Measurements from ENCODE around the gene UBL7. TPM values are rescaled to one million over a fixed set of nuclear protein-coding genes. Genes with fewer than 3 reads are reported as not detected.
A peak's percentile ranks its signal among the peaks of the same experiment; 100 is the strongest.
"Not testable (repeated sequence)": the region's sequence is repeated elsewhere in the genome, so short reads cannot be mapped to it uniquely, and the experiment has no call there.

Gene UBL7
- total RNA-seq, 2 experiments from 2014 or later = 14.3 to 17.1 TPM

- CTCF ChIA-PET = interaction anchor here (0.9 to 2.0 kb wide), 2 partner anchors 79 to 159 kb away, joined by 3 to 7 read pairs; partner anchors contain the start of gene ARID3B
- POLR2A ChIA-PET = interaction anchor here (1.0 to 1.7 kb wide), 2 partner anchors 10 to 79 kb away, joined by 4 to 11 read pairs; partner anchors contain the start of gene ARID3B
- peaks cover 53% of the 10 kb centered on the region for H3K4me1 Mint-ChIP-seq (ENCODE audit: low read depth)
- Histone ChIP-seq H3K9me3 (ENCODE audit: control insufficient read depth in 1 of 2, insufficient read depth in 1 of 2, low read length in 2 of 2) (no peaks in the 10 kb centered on the region), H3K36me3 (ENCODE audit: insufficient read depth, low read length) (peaks cover 10% of the 10 kb centered on the region), H3K4me1 (ENCODE audit: insufficient read depth, low read length) (peaks cover 19% of the 10 kb centered on the region), H3K27ac (ENCODE audit: low read depth in 1 of 2, low read length in 2 of 2) (no peak overlapping the region), H3K27me3 (ENCODE audit: control insufficient read depth in 1 of 2, insufficient read depth in 2 of 2, low read length in 2 of 2) (no peaks in the 10 kb centered on the region), H3K4me3 (ENCODE audit: low read length) (peak overlapping the region; percentile 92)
- no peaks in the 10 kb centered on the region for H3K9me3 Mint-ChIP-seq
- no peak for DNase-seq
- H3K27me3 Mint-ChIP-seq = no peaks in the 10 kb centered on the region
- H3K36me3 Mint-ChIP-seq (ENCODE audit: low read depth) = peaks cover 43% of the 10 kb centered on the region
- TF ChIP-seq CTCF (IDR thresholded peaks at IDR 0.05) = no peak
- peak overlapping the region; percentile 84 for H3K27ac Mint-ChIP-seq
- peak overlapping the region; percentile 97 for H3K4me3 Mint-ChIP-seq
- intact Hi-C loops (cut with DNase I, micrococcal nuclease) = loop anchor here (1.0 to 10.0 kb wide), 9 partner anchors 78 to 1680 kb away; partner anchors contain the start of genes ADPGK (in 1 of the 2), CLK3 (in 1 of the 2), COX5A (in 1 of the 2) and CSK (in 1 of the 2)
- no peak for ATAC-seq (ENCODE audit: poor library complexity)
These were observed 1.0 kb upstream of the UBL7 start for GRCh38 chr15:74461847-74462511.

- ATAC-seq (ENCODE audit: poor library complexity) = no peak
- Mint-ChIP-seq H3K36me3 (ENCODE audit: low read depth) (peaks cover 50% of the 10 kb centered on the region), H3K9me3 (no peaks in the 10 kb centered on the region), H3K27me3 (no peaks in the 10 kb centered on the region), H3K27ac (peak overlapping the region; percentile 84), H3K4me3 (peak overlapping the region; percentile 97), H3K4me1 (ENCODE audit: low read depth) (peaks cover 53% of the 10 kb centered on the region)
- Histone ChIP-seq H3K27ac (ENCODE audit: low read depth in 1 of 2, low read length in 2 of 2) (peak overlapping the region; percentile 58 to 62), H3K9me3 (ENCODE audit: control insufficient read depth in 1 of 2, insufficient read depth in 1 of 2, low read length in 2 of 2) (no peaks in the 10 kb centered on the region), H3K36me3 (ENCODE audit: insufficient read depth, low read length) (peaks cover 20% of the 10 kb centered on the region), H3K4me3 (ENCODE audit: low read length) (peak overlapping the region; percentile 92), H3K27me3 (ENCODE audit: control insufficient read depth in 1 of 2, insufficient read depth in 2 of 2, low read length in 2 of 2) (no peaks in the 10 kb centered on the region), H3K4me1 (ENCODE audit: insufficient read depth, low read length) (peaks cover 19% of the 10 kb centered on the region)
- intact Hi-C loops (cut with DNase I, micrococcal nuclease) = loop anchor here (1.0 to 10.0 kb wide), 8 partner anchors 87 to 1678 kb away; partner anchors contain the start of genes ADPGK (in 1 of the 2), CLK3 (in 1 of the 2), COX5A (in 1 of the 2) and CSK (in 1 of the 2)
- CTCF ChIA-PET = interaction anchor here (0.5 to 2.0 kb wide), 6 partner anchors 19 to 86 kb away, joined by 3 to 7 read pairs (median 4); partner anchors contain the start of gene ARID3B
- no peak for TF ChIP-seq CTCF (IDR thresholded peaks at IDR 0.05)
- POLR2A ChIA-PET = interaction anchor here (0.8 to 1.7 kb wide), 7 partner anchors 10 to 496 kb away, joined by 3 to 11 read pairs (median 3); partner anchors contain the start of genes ARID3B, RPP25 and SEMA7A
- no peak for DNase-seq
These were observed 662 bp downstream of the UBL7 start for GRCh38 chr15:74460298-74460697.

- H3K27ac ChIP-seq (ENCODE audit: low read depth in 1 of 2, low read length in 2 of 2); H3K9me3 ChIP-seq (ENCODE audit: control insufficient read depth in 1 of 2, insufficient read depth in 1 of 2, low read length in 2 of 2); POLR2A ChIA-PET; H3K27me3 Mint-ChIP-seq; H3K27me3 ChIP-seq (ENCODE audit: control insufficient read depth in 1 of 2, insufficient read depth in 2 of 2, low read length in 2 of 2); ATAC-seq (ENCODE audit: poor library complexity); DNase-seq; H3K4me3 ChIP-seq (ENCODE audit: low read length); H3K9me3 Mint-ChIP-seq: not testable (repeated sequence)
- Histone ChIP-seq H3K36me3 (ENCODE audit: insufficient read depth, low read length) (peaks cover 25% of the 10 kb centered on the region), H3K4me1 (ENCODE audit: insufficient read depth, low read length) (peaks cover 19% of the 10 kb centered on the region)
- intact Hi-C loops (cut with DNase I, micrococcal nuclease) = loop anchor here (1.0 to 10.0 kb wide), 8 partner anchors 86 to 1677 kb away; partner anchors contain the start of genes ADPGK (in 1 of the 2), CLK3 (in 1 of the 2), COX5A (in 1 of the 2) and CSK (in 1 of the 2)
- H3K4me3 Mint-ChIP-seq = peak overlapping the region; percentile 97
- H3K36me3 Mint-ChIP-seq (ENCODE audit: low read depth) = peaks cover 55% of the 10 kb centered on the region
- CTCF ChIA-PET = interaction anchor here (2.5 kb wide), 1 partner anchor 85 kb away, joined by 7 read pairs; no protein-coding TSS in a partner anchor
- H3K4me1 Mint-ChIP-seq (ENCODE audit: low read depth) = peaks cover 58% of the 10 kb centered on the region
- H3K27ac Mint-ChIP-seq = peak overlapping the region; percentile 84
These were observed 1.2 kb downstream of the UBL7 start for GRCh38 chr15:74459798-74460197.

Data from CD4-positive, alpha-beta T cell (primary cell).